ENCODE data around the gene KPRP. TPM values are rescaled to one million over a fixed set of nuclear protein-coding genes. Genes with fewer than 3 reads are reported as not detected.

KPRP gene
- total RNA-seq, 3 donors from 2014 or later, result not detected

DNA sequence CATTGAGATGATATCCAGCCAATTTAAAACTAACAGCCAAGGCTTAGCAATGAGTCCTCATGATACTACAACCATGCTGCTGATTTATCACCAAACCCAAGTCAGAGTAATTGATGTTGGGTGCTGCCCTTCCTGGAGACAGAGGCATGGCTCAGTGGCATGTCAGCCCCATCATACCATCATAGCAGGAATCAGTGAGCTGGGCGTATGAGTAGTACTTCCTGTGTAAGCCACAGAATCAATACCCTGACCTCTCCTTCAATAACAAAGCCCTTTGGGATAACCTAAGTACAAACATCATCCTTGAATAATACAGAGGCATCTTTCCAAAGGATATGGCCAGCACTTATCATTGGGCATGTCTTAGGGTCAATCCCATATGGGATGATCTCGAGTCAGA is 25.3 kb downstream of the KPRP start:
- DNase-seq (ENCODE audit: low spot score in 2 of 2), result no peak
- no peak overlapping the region for H3K27ac ChIP-seq
- H3K27me3 ChIP-seq, result peaks cover 0 to 4% of the 10 kb centered on the region in 2 donors
- H3K9me3 ChIP-seq, result no peaks in the 10 kb centered on the region
- intact Hi-C loops (cut with DNase I; ENCODE audit: low total_unique reads), result no loop called here
- TF ChIP-seq, protein P1, sequence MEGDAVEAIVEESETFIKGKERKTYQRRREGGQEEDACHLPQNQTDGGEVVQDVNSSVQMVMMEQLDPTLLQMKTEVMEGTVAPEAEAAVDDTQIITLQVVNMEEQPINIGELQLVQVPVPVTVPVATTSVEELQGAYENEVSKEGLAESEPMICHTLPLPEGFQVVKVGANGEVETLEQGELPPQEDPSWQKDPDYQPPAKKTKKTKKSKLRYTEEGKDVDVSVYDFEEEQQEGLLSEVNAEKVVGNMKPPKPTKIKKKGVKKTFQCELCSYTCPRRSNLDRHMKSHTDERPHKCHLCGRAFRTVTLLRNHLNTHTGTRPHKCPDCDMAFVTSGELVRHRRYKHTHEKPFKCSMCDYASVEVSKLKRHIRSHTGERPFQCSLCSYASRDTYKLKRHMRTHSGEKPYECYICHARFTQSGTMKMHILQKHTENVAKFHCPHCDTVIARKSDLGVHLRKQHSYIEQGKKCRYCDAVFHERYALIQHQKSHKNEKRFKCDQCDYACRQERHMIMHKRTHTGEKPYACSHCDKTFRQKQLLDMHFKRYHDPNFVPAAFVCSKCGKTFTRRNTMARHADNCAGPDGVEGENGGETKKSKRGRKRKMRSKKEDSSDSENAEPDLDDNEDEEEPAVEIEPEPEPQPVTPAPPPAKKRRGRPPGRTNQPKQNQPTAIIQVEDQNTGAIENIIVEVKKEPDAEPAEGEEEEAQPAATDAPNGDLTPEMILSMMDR (IDR thresholded peaks at IDR 0.05), result no peak
- TF ChIP-seq POLR2A (IDR thresholded peaks at IDR 0.05) (no peak), POLR2AphosphoS5 (IDR thresholded peaks at IDR 0.05) (no peak)
- no peaks in the 10 kb centered on the region for H3K4me1 ChIP-seq
- H3K4me3 ChIP-seq, result no peak overlapping the region
- H3K36me3 ChIP-seq, result peaks cover 3% of the 10 kb centered on the region

DNA sequence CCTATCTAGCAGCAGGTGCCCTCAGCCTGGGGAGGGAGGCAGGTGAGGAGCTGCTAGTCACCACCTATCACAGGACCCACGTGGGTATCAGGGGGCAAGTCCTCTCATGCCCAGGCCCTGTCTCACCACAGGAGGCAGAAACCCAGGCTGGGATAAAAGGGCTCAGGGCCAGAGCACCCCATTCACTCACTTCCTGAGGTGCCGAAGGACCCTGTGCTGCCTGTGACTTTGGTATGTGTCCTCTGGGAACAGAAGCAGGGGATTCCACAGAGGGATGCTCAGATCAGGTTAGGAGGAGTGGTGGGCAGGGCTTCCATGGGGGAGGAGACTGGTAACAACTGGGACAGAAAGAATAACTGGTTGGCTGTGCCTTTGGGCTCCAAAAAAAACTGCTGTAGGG is 28.3 kb downstream of the KPRP start, which contains the start of gene LCE1E:
TSS of gene LCE1E (plus strand) at position 181 of the 400 bp plus-strand sequence. CDS start 1,043 bp downstream, outside the sequence.
- H3K36me3 ChIP-seq, result no peaks in the 10 kb centered on the region

DNA sequence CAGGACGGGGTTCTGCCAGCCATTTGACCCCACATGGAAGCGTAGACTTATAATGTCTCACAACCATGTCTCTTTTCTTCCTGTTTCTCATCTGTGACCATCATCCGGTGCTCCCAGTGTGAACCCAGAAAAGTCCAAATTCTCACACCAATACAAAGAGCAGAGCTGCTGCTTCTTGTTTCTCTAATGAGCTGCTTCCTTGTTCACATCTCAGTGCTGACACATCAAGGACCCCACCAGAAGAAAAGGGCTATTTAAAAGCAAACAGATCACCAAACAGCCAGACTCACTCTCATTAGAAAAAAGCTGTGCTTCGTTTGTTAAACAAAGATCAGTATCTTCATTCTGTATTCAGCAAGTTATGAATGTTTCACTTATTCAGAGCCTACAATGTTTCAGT is 37.9 kb downstream of the KPRP start:
- intact Hi-C loops (cut with DNase I; ENCODE audit: low total_unique reads), result no loop called here

More for the DNA sequence above, 28.3 kb downstream of the KPRP start, which contains the start of gene LCE1E:
- TF ChIP-seq, protein P1 (IDR thresholded peaks at IDR 0.05), result no peak
- no peak for TF ChIP-seq POLR2A (IDR thresholded peaks at IDR 0.05)
- TF ChIP-seq POLR2AphosphoS5 (IDR thresholded peaks at IDR 0.05), result no peak
- no peaks in the 10 kb centered on the region for H3K4me1 ChIP-seq
- no peak for DNase-seq (ENCODE audit: low spot score in 2 of 2)
- H3K27ac ChIP-seq, result no peak within 1 kb of the TSS
- intact Hi-C loops (cut with DNase I; ENCODE audit: low total_unique reads), result no loop called here
- no peaks in the 10 kb centered on the region for H3K9me3 ChIP-seq
- no peak within 1 kb of the TSS for H3K4me3 ChIP-seq
- H3K27me3 ChIP-seq, result peaks cover 0 to 4% of the 10 kb centered on the region in 2 donors

DNA sequence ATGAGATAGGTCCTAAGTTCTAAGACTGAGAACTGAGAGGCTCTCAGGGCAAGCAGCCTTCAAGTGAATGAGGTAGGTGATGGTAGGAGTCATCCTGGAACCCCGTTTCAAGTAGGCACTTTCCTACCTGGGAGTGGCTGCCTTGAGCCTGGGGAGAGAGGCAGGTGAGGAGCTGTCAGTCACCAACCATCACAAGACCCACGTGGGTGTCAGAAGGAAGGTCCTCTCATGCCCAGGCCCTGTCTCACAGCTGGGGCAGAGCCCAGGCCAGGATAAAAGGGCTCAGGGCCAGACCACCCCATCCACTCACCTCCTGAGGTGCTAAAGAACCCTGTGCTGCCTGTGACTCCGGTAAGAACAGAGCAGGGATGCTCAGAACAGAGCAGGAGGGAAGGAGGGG is 38.6 kb downstream of the KPRP start, which contains the start of gene LCE1D:
TSS of gene LCE1D (plus strand) at position 301 of the 400 bp plus-strand sequence. CDS start 1,074 bp downstream, outside the sequence.
- H3K36me3 ChIP-seq, result no peaks in the 10 kb centered on the region
- TF ChIP-seq POLR2A (IDR thresholded peaks at IDR 0.05), result no peak
- TF ChIP-seq, protein P1 (IDR thresholded peaks at IDR 0.05), result no peak
- TF ChIP-seq POLR2AphosphoS5 (IDR thresholded peaks at IDR 0.05), result no peak
- intact Hi-C loops (cut with DNase I; ENCODE audit: low total_unique reads), result no loop called here
- no peak for DNase-seq (ENCODE audit: low spot score in 2 of 2)
- no peak within 1 kb of the TSS for H3K27ac ChIP-seq
- no peaks in the 10 kb centered on the region for H3K27me3 ChIP-seq
- no peaks in the 10 kb centered on the region for H3K4me1 ChIP-seq
- H3K4me3 ChIP-seq, result no peak within 1 kb of the TSS
- H3K9me3 ChIP-seq, result no peaks in the 10 kb centered on the region

More for the DNA sequence above, 37.9 kb downstream of the KPRP start:
- Histone ChIP-seq H3K4me1 (no peaks in the 10 kb centered on the region), H3K9me3 (no peaks in the 10 kb centered on the region), H3K27ac (no peak overlapping the region), H3K27me3 (no peaks in the 10 kb centered on the region), H3K36me3 (no peaks in the 10 kb centered on the region), H3K4me3 (no peak overlapping the region)
- DNase-seq (ENCODE audit: low spot score in 2 of 2), result no peak
- TF ChIP-seq, protein P1 (IDR thresholded peaks at IDR 0.05), result no peak
- no peak for TF ChIP-seq POLR2A (IDR thresholded peaks at IDR 0.05)
- TF ChIP-seq POLR2AphosphoS5 (IDR thresholded peaks at IDR 0.05), result no peak

DNA sequence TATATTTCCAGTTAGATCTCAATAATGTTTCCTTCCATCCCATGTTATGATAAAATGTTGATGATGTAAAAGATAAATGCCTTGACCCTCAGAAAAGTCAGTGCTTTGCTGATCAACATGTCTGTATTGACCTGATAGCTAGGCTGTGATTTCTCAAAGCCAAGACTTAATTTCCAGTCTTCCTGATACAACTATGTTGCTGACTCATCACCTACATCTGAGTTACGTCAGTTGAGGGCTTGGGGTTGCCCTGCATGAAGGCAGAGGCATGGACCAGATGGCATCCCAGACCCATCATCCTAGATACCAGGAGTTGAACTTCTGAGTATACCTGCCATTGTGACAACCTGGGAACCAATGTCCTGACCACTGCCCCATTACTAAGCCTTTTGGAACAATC is 43.5 kb downstream of the KPRP start:
- no peaks in the 10 kb centered on the region for H3K27me3 ChIP-seq
- H3K27ac ChIP-seq, result no peak overlapping the region
- intact Hi-C loops (cut with DNase I; ENCODE audit: low total_unique reads), result no loop called here
- no peaks in the 10 kb centered on the region for H3K36me3 ChIP-seq
- H3K4me3 ChIP-seq, result no peak overlapping the region
- no peak for DNase-seq (ENCODE audit: low spot score in 2 of 2)
- no peaks in the 10 kb centered on the region for H3K4me1 ChIP-seq
- no peaks in the 10 kb centered on the region for H3K9me3 ChIP-seq
- TF ChIP-seq POLR2A (IDR thresholded peaks at IDR 0.05), result no peak

All from breast epithelium (tissue), 4 donors.